RWPE1 (cell line): ENCODE measurements around the gene VSX1.

ENCODE experiments used
- CTCF ChIA-PET: fragments of 350-600 bp; sonication (Branson Sonifier 250); formaldehyde crosslinking; extraction: SDS; loops from one replicate; lab custom pipeline; 2021; lab: Yijun Ruan, JAX
- POLR2A ChIA-PET: fragments of 400-600 bp; formaldehyde crosslinking; extraction: SDS; loops from one replicate; lab custom pipeline; 2020; ENCODE audit warnings: antibody characterized with exemption; ENCODE audit not compliant: low non-redundant PET; lab: Yijun Ruan, JAX
- DNase-seq: peaks from one replicate; pipeline ENCODE4 v3.0.0; 2012; ENCODE audit warnings: low spot score
- H3K27ac ChIP-seq: fragments of 450-650 bp; 2 replicates; pipeline ENCODE4 v1.5.1; 2017
- TF ChIP-seq, protein P1 (sequence below): fragments of 450-650 bp; conservative IDR thresholded peaks from 2 replicates; pipeline ENCODE4 v1.5.1; 2017; ENCODE audit warnings: low read depth, mild to moderate bottlenecking

VSX1 gene

DNA sequence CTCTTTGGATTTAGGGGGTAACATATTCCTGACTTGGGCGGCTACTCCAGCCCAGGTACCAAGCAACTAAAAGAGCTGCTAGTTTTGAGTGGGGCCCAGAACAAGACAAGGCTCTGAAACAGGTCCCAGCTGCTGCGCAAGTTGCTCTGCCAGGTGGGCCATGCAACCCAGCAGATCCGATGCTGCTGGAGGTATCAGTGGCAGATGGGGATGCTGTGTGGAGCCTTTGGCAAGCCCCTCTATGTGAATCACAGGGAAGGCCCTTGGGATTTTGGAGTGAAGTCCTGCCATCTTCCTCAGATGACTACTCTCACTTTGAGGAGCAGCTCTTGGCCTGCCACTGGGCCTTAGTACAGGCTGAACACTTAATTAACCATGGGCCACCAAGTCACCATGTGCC, 43.7 kb upstream of the VSX1 start:
- no peak overlapping the region for H3K27ac ChIP-seq
- TF ChIP-seq, protein P1, sequence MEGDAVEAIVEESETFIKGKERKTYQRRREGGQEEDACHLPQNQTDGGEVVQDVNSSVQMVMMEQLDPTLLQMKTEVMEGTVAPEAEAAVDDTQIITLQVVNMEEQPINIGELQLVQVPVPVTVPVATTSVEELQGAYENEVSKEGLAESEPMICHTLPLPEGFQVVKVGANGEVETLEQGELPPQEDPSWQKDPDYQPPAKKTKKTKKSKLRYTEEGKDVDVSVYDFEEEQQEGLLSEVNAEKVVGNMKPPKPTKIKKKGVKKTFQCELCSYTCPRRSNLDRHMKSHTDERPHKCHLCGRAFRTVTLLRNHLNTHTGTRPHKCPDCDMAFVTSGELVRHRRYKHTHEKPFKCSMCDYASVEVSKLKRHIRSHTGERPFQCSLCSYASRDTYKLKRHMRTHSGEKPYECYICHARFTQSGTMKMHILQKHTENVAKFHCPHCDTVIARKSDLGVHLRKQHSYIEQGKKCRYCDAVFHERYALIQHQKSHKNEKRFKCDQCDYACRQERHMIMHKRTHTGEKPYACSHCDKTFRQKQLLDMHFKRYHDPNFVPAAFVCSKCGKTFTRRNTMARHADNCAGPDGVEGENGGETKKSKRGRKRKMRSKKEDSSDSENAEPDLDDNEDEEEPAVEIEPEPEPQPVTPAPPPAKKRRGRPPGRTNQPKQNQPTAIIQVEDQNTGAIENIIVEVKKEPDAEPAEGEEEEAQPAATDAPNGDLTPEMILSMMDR: no peak
- no peak for DNase-seq
- ChIA-PET POLR2A (no interaction called here), CTCF (interaction anchor here (0.7 kb wide), 1 partner anchor 9 kb away, joined by 3 read pairs; no protein-coding TSS in a partner anchor)

DNA sequence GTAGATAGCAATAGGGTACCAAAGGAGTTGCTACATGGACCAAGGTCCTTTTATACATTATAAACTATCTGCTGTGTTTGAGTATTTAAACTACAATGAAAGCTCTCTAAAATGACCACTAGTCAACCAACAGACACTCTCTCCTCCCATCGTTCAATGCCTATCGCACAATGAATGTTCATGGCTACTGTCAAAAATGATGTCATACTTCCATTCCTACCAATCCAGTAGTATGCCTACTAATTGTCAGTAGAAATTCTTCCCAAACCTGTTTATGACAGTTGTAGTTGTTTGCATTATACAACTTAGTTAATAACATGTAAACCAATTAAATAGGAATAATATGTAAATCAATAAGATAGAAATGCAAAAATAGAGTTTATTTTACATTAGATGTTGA, 39.0 kb upstream of the VSX1 start:
- ChIA-PET CTCF (no interaction called here), POLR2A (no interaction called here)
- TF ChIP-seq, protein P1: no peak
- DNase-seq: no peak
- H3K27ac ChIP-seq: no peak overlapping the region

DNA sequence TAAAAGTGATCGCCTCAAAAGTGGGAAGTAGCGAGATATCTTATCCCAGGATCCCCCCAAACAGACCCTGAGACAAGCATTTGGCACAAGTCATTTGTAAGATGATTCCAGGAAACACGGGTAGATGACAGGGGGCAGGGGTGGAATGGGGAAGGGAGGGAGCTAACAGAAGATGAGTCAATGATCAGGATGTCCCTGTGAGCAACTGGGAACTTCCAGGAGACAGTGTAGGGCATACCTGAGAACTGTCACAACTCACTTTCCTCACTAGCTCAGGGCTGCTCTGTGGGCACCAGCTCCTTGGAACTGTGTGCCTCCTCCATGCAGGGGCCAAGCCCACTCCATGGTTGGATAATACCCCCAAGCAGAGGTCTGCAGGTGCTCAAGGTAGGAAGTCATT, 38.5 kb upstream of the VSX1 start:
- DNase-seq: no peak
- TF ChIP-seq, protein P1: no peak
- ChIA-PET POLR2A (no interaction called here), CTCF (no interaction called here)
- H3K27ac ChIP-seq: no peak overlapping the region

DNA sequence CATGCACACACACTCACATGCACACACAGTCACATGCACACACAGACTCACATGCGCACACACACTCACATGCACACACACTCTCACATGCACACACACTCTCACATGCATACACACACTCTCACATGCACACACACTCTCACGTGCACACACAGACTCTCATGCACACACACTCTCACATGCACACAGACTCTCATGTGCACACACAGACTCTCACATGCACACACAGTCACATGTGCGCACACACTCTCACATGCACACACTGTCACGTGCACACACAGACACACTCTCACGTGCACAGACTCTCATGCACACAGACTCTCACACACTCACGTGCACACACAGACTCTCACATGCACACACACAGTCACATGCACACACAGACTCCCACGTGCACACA, 36.6 kb upstream of the VSX1 start:
- POLR2A ChIA-PET: no interaction called here
- CTCF ChIA-PET: interaction anchor here (0.7 kb wide), 1 partner anchor 65 kb away, joined by 5 read pairs; no protein-coding TSS in a partner anchor
- no peak for DNase-seq

DNA sequence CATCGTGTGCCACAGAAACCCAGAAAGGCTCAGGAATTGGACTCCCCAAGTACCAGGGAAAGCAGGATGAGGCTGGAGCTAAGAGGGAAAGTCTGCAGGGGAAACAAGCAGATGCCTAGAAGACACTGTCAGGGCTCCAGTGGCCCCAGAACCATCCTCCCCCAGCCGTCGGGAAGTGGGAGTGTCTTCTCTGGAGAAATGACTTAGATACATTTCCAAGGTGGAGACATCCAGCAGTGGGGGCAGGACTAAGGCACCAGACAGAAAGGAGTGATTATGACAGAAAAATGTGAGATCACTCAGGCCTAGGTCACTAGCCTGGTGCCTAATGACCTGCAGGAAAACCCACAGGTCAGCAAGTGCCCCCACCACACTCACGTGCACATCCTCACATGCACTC, 36.0 kb upstream of the VSX1 start:
- TF ChIP-seq, protein P1: no peak
- POLR2A ChIA-PET: no interaction called here
- no peak overlapping the region for H3K27ac ChIP-seq
- CTCF ChIA-PET: no interaction called here
- DNase-seq: no peak

More for the DNA sequence above, 36.6 kb upstream of the VSX1 start:
- TF ChIP-seq, protein P1: no peak
- H3K27ac ChIP-seq: no peak overlapping the region

DNA sequence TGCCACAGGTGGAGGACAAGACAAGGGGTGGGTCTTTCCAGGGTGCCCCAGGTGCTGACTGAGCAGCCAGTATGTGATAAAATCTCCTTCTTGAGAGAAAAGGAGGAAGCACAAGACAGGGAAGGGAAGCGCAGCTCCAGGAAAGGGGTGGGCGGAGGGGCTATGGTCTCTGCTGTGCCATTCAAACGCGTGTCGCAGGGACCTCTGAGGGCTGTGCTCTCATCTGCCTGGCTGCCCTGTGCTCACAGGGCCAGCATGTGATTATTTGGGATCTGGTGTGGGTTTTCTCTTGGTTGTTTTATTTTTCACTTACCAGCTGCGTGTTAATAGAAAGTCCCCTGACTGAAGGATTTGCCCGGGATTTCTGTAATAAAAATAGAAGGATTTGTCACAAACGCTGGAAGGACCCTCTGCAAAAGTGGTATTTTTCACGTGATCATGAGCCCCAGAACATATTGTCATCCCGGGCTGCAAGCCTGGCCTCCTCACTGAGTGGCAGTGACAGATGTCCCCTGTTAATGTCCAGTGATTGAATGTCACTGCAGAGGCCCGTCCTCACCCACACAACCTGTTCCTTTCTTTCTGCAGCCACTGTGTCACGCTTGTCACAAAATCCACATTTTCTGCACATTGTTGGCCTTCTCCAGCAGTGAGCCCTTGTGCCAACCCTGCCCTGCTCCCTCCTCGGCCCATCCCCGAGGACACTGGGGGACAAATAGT, 35.0 kb upstream of the VSX1 start:
- ChIA-PET POLR2A (no interaction called here), CTCF (no interaction called here)
- no peak overlapping the region for H3K27ac ChIP-seq
- no peak for DNase-seq
- TF ChIP-seq, protein P1: no peak
